H1 (cell line): Measurements from ENCODE around the gene SLAMF1. TPM values are rescaled to one million over a fixed set of nuclear protein-coding genes. Genes with fewer than 3 reads are reported as not detected.

ENCODE experiments used
- CTCF ChIA-PET: fragments of 300-600 bp; sonication (Branson Sonifier 250); formaldehyde crosslinking; loops from one replicate; lab custom pipeline; 2021; ENCODE audit not compliant: partially characterized antibody; lab: Charles Lee
- POLR2A ChIA-PET: fragments of 300-600 bp; sonication (Branson Sonifier 250); formaldehyde crosslinking; loops from one replicate; lab custom pipeline; 2021; ENCODE audit warnings: inconsistent platforms; ENCODE audit not compliant: partially characterized antibody; lab: Charles Lee
- DNase-seq, 2 experiments: peaks; one replicate each; pipeline versions ENCODE4 v3.0.0 to v3.0.0-alpha.2; 2010 to 2022; ENCODE audit warnings: low spot score in 2 of 2, low read depth in 1 of 2, mixed read lengths in 1 of 2
- FAIRE-seq: peaks from 2 replicates; lab custom pipeline; 2011; peaks lifted over from hg19 to GRCh38; lab: Jason Lieb, UNC
- H2AFZ ChIP-seq: 2 replicates; pipeline ENCODE4 v1.8.1; 2012; ENCODE audit warnings: low read length, inconsistent platforms
- H2AK5ac ChIP-seq: 2 replicates; pipeline ENCODE4 v1.6.1; 2013; ENCODE audit warnings: low read depth, low read length
- H2BK120ac ChIP-seq: replicated peaks from 2 replicates; pipeline ENCODE3; 2013; ENCODE audit warnings: low read depth, low read length, inconsistent platforms
- H2BK12ac ChIP-seq: 2 replicates; pipeline ENCODE4 v1.6.1; 2013; ENCODE audit warnings: low read depth, low read length
- H2BK15ac ChIP-seq: 2 replicates; pipeline ENCODE4 v1.6.1; 2013; ENCODE audit warnings: low read length
- H2BK20ac ChIP-seq: 2 replicates; pipeline ENCODE4 v1.6.1; 2013; ENCODE audit warnings: low read length
- H2BK5ac ChIP-seq: 2 replicates; pipeline ENCODE4 v1.6.1; 2013; ENCODE audit warnings: low read depth, low read length
- H3K14ac ChIP-seq: 2 replicates; pipeline ENCODE4 v1.6.1; 2013; ENCODE audit warnings: inconsistent platforms; ENCODE audit not compliant: insufficient read length
- H3K18ac ChIP-seq: 2 replicates; pipeline ENCODE4 v1.6.1; 2013; ENCODE audit warnings: low read length; ENCODE audit errors: extremely low read depth
- H3K23ac ChIP-seq: 2 replicates; pipeline ENCODE4 v1.6.1; 2013; ENCODE audit warnings: inconsistent platforms; ENCODE audit not compliant: insufficient read length
- H3K23me2 ChIP-seq: 2 replicates; pipeline ENCODE4 v1.6.1; 2013; ENCODE audit warnings: low read depth, low read length
- H3K27ac ChIP-seq: 2 replicates; pipeline ENCODE4 v1.6.1; 2011; ENCODE audit warnings: low read depth, low read length, inconsistent platforms
- H3K27me3 ChIP-seq, 4 experiments: replicated peaks in 1 of 4; 1 replicate in 1 of 4; 2 replicates in 3 of 4; pipeline versions ENCODE4 v1.6.1 to v1.8.1; 2011 to 2013; ENCODE audit warnings: low read length in 3 of 4, mild to moderate bottlenecking in 3 of 4, inconsistent platforms in 2 of 4, mixed read lengths in 2 of 4, moderate library complexity in 1 of 4; ENCODE audit not compliant: control insufficient read depth in 3 of 4, insufficient read depth in 3 of 4; ENCODE audit errors: extremely low read depth in 1 of 4
- H3K36me3 ChIP-seq, 4 experiments: 2 replicates each; pipeline versions ENCODE4 v1.6.1 to v1.8.1; 2011 to 2013; ENCODE audit warnings: mild to moderate bottlenecking in 4 of 4, low read length in 3 of 4, moderate library complexity in 2 of 4, control low read depth in 1 of 4, inconsistent platforms in 1 of 4; ENCODE audit not compliant: insufficient read depth in 4 of 4, control insufficient read depth in 2 of 4
- H3K4ac ChIP-seq: replicated peaks from 2 replicates; pipeline ENCODE3; 2013; ENCODE audit warnings: low read length, low read depth, mixed read lengths, inconsistent platforms; ENCODE audit not compliant: insufficient read length
- H3K4me1 ChIP-seq, 4 experiments: replicated peaks in 1 of 4; 1 replicate in 1 of 4; 2 replicates in 3 of 4; pipeline versions ENCODE4 v1.6.1 to v1.8.1; 2011 to 2013; ENCODE audit warnings: low read length in 3 of 4, inconsistent platforms in 2 of 4, mixed read lengths in 1 of 4; ENCODE audit not compliant: insufficient read depth in 4 of 4, control insufficient read depth in 3 of 4
- H3K4me2 ChIP-seq, 2 experiments: 2 replicates each; pipeline versions ENCODE4 v1.6.1 to v1.8.1; 2011 to 2013; ENCODE audit warnings: low read depth in 2 of 2, low read length in 2 of 2, control low read depth in 1 of 2, inconsistent platforms in 1 of 2, mild to moderate bottlenecking in 1 of 2; ENCODE audit not compliant: insufficient read depth in 1 of 2
- H3K4me3 ChIP-seq, 4 experiments: fragments of 200-600, 300-600 bp in 1 of 4; sonication (generic), shearing (Covaris generic), sonication (Bioruptor Twin) in 1 of 4; 2 replicates each; pipeline versions ENCODE4 v1.5.1 to v1.8.1; 2011 to 2016; ENCODE audit warnings: low read length in 4 of 4, low read depth in 3 of 4, control low read depth in 2 of 4, inconsistent platforms in 2 of 4, mild to moderate bottlenecking in 2 of 4, mixed read lengths in 1 of 4, moderate library complexity in 1 of 4; ENCODE audit not compliant: insufficient read depth in 2 of 4; ENCODE audit errors: extremely low read depth in 1 of 4
- H3K56ac ChIP-seq: replicated peaks from 2 replicates; pipeline ENCODE3; 2013; ENCODE audit warnings: low read depth, mild to moderate bottlenecking, mixed read lengths, low read length, inconsistent platforms; ENCODE audit not compliant: insufficient read length
- H3K79me1 ChIP-seq: 2 replicates; pipeline ENCODE4 v1.6.1; 2013; ENCODE audit warnings: low read depth, low read length, control low read depth
- H3K79me2 ChIP-seq, 2 experiments: 2 replicates each; pipeline versions ENCODE4 v1.6.1 to v1.8.1; 2012 to 2013; ENCODE audit warnings: low read length in 2 of 2, mild to moderate bottlenecking in 2 of 2, inconsistent platforms in 1 of 2; ENCODE audit not compliant: insufficient read depth in 2 of 2, control insufficient read depth in 1 of 2
- H3K9ac ChIP-seq, 4 experiments: replicated peaks in 1 of 4; 1 replicate in 1 of 4; 2 replicates in 3 of 4; pipeline versions ENCODE4 v1.6.1 to v1.8.1; 2011 to 2013; ENCODE audit warnings: low read depth in 3 of 4, low read length in 3 of 4, control low read depth in 2 of 4, mild to moderate bottlenecking in 2 of 4, moderate library complexity in 2 of 4, inconsistent platforms in 1 of 4; ENCODE audit errors: extremely low read depth in 1 of 4
- H3K9me3 ChIP-seq, 2 experiments: 2 replicates each; pipeline versions ENCODE4 v1.6.1 to v1.8.1; 2012 to 2013; ENCODE audit warnings: mild to moderate bottlenecking in 2 of 2, moderate library complexity in 2 of 2, control low read depth in 1 of 2, inconsistent platforms in 1 of 2, low read depth in 1 of 2, low read length in 1 of 2, mixed read lengths in 1 of 2; ENCODE audit not compliant: insufficient read depth in 2 of 2
- H4K20me1 ChIP-seq, 2 experiments: replicated peaks in 1 of 2; 2 replicates each; pipeline versions ENCODE3 to v1.8.1; 2011 to 2013; ENCODE audit warnings: inconsistent platforms in 2 of 2, low read length in 2 of 2, mild to moderate bottlenecking in 1 of 2; ENCODE audit not compliant: insufficient read depth in 2 of 2, control insufficient read depth in 1 of 2
- H4K5ac ChIP-seq: 2 replicates; pipeline ENCODE4 v1.6.1; 2013; ENCODE audit warnings: low read length, low read depth, mixed read lengths, inconsistent platforms; ENCODE audit not compliant: insufficient read length
- H4K8ac ChIP-seq: 2 replicates; pipeline ENCODE4 v1.8.0; 2013; ENCODE audit warnings: mild to moderate bottlenecking, moderate library complexity, low read length, inconsistent platforms; ENCODE audit not compliant: insufficient read depth; ENCODE audit errors: extremely low read depth
- H4K91ac ChIP-seq: replicated peaks from 2 replicates; pipeline ENCODE3; 2013; ENCODE audit warnings: low read length, mixed read lengths, inconsistent platforms; ENCODE audit not compliant: insufficient read length
- GABPA ChIP-seq: IDR thresholded peaks from 2 replicates; pipeline ENCODE4 v1.6.1; 2011; ENCODE audit warnings: mild to moderate bottlenecking, low read length, moderate library complexity, borderline replicate concordance; ENCODE audit not compliant: insufficient read depth
- RFX5 ChIP-seq: IDR thresholded peaks from 2 replicates; pipeline ENCODE4 v1.6.1; 2011; ENCODE audit warnings: low read depth, low read length, improper control_type of control experiment, borderline replicate concordance
- RXRA ChIP-seq: IDR thresholded peaks from 2 replicates; pipeline ENCODE4 v1.6.1; 2011; ENCODE audit warnings: low read depth, mild to moderate bottlenecking, low read length, moderate library complexity; ENCODE audit not compliant: insufficient read depth
- TEAD4 ChIP-seq: IDR thresholded peaks from 2 replicates; pipeline ENCODE4 v1.6.1; 2012; ENCODE audit warnings: low read depth, low read length, inconsistent platforms, mixed read lengths
- WGBS, 2 experiments: shearing (Covaris generic) in 1 of 2; methylation state at CpG; one replicate each; pipeline versions ENCODE4 v1.1.6 to v1.1.7; 2013 to 2015; ENCODE audit warnings: low lambda C conversion rate in 2 of 2, mixed read lengths in 2 of 2, inconsistent platforms in 1 of 2, low coverage in 1 of 2, missing lambda C conversion rate in 1 of 2; ENCODE audit not compliant: insufficient replicate concordance in 2 of 2, insufficient coverage in 1 of 2, insufficient read length in 1 of 2; ENCODE audit errors: extremely low coverage in 1 of 2, missing lambda C conversion rate in 1 of 2; 5-methylcytosine and 5-hydroxymethylcytosine counted together
- polyA plus RNA-seq, 7 experiments: library from polyadenylated mRNA; depleted of rRNA in 3 of 7; stranded (reverse) in 5 of 7; unstranded in 2 of 7; fragments of >200 nt in 5 of 7; fragments of 200-250 nt in 2 of 7; gene quantifications; 1 replicate in 5 of 7; 2 replicates in 1 of 7; 4 replicates in 1 of 7; pipeline versions ENCODE4 v1.2.1 to v1.2.3, GENCODE V29; 2011 to 2013; ENCODE audit warnings: missing spikeins in 2 of 7, mixed read lengths in 2 of 7
- total RNA-seq: library from RNA; stranded (reverse); fragmentation: NEBNext Ultra II Directional; extraction: Animal tissue kit (Norgen Biotek cat#: 25700); gene quantifications from 2 replicates; pipeline ENCODE4 v1.2.1, GENCODE V29; 2021

The SLAMF1 gene
- total and polyA plus RNA-seq, 2 of the 8 experiments (the other 6 are each of a cell fraction or from before 2014, with no cell fraction given): not detected

DNA sequence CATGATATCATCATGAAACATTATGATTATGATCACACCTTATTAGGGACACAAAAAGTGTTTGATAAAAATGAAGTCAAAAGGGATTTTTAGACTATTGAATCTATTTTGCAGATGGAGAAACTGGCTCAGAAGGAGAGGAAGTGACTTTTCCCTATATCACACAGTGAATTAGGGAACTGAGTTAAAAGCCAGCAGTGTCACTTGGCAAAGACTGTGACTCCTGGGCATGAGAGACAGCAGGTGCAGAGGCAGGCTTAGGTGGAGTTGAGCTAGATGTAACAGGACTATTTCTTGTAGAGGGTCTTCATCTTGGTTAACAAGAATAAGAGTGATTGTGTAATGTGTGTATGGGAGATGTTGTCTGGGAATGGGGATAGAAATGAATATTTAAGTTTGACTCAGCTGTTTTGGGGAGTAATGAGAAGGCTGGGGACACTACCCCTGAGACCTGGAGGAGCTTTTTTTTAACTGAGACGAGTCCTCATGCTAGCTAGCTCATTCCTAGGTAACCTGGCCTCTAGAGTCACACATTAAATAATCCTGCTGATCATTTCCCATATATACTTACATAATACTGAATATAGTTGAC lies 66.5 kb downstream of the SLAMF1 start:
- H2BK5ac ChIP-seq: no peak overlapping the region
- H3K4ac ChIP-seq: no peak overlapping the region
- no peak overlapping the region for H3K4me3 ChIP-seq
- DNase-seq (no peak), FAIRE-seq (no peak)
- no peak overlapping the region for H4K8ac ChIP-seq
- no peak overlapping the region for H2BK12ac ChIP-seq
- H3K79me2 ChIP-seq: no peaks in the 10 kb centered on the region
- H3K36me3 ChIP-seq: no peaks in the 10 kb centered on the region
- no peaks in the 10 kb centered on the region for H3K79me1 ChIP-seq
- H4K20me1 ChIP-seq: no peaks in the 10 kb centered on the region
- H3K9me3 ChIP-seq: no peaks in the 10 kb centered on the region
- CTCF ChIA-PET: interaction anchor here (0.9 kb wide), 1 partner anchor 37 kb away, joined by 3 read pairs; no protein-coding TSS in a partner anchor
- H3K56ac ChIP-seq: no peak overlapping the region
- H3K18ac ChIP-seq: no peak overlapping the region
- no peak overlapping the region for H4K91ac ChIP-seq
- no peak overlapping the region for H2BK120ac ChIP-seq
- no peaks in the 10 kb centered on the region for H3K23me2 ChIP-seq
- H2AFZ ChIP-seq: no peak overlapping the region
- no peak overlapping the region for H2BK20ac ChIP-seq
- H3K9ac ChIP-seq: no peak overlapping the region
- WGBS, 2 experiments: 90% methylated on average over 1 of the region's 1 CpG; no CpG with 5 or more reads in 1 of the 2 experiments
- no peak overlapping the region for H3K27ac ChIP-seq
- no peak overlapping the region for H2BK15ac ChIP-seq
- H3K23ac ChIP-seq: no peak overlapping the region
- H2AK5ac ChIP-seq: no peak overlapping the region
- H3K4me1 ChIP-seq: no peaks in the 10 kb centered on the region
- no peak overlapping the region for H3K14ac ChIP-seq
- POLR2A ChIA-PET: no interaction called here
- no peak overlapping the region for H4K5ac ChIP-seq
- no peaks in the 10 kb centered on the region for H3K27me3 ChIP-seq
- H3K4me2 ChIP-seq: no peak overlapping the region
- no peak for TF ChIP-seq TEAD4
- TF ChIP-seq GABPA: no peak
- TF ChIP-seq RXRA: no peak
- no peak for TF ChIP-seq RFX5
